NT2/D1 (cell line): ENCODE measurements around the gene ZBTB20.

Source experiments
- DNase-seq: peaks from one replicate; pipeline ENCODE4 v3.0.0-alpha.2; 2011; ENCODE audit warnings: low read depth, low spot score
- H3K27me3 ChIP-seq: 2 replicates; pipeline ENCODE4 v1.6.0; 2011; ENCODE audit warnings: mild to moderate bottlenecking; ENCODE audit not compliant: insufficient read length, insufficient read depth
- H3K36me3 ChIP-seq: 2 replicates; pipeline ENCODE4 v1.6.1; 2011; ENCODE audit warnings: mild to moderate bottlenecking, low read length, mixed read lengths; ENCODE audit not compliant: insufficient read depth, insufficient read length
- H3K4me1 ChIP-seq: 2 replicates; pipeline ENCODE4 v1.5.1; 2011; ENCODE audit not compliant: insufficient read depth, insufficient read length
- H3K4me3 ChIP-seq: 2 replicates; pipeline ENCODE4 v1.5.1; 2011; ENCODE audit warnings: low read depth; ENCODE audit not compliant: insufficient read length
- H3K9ac ChIP-seq: 2 replicates; pipeline ENCODE4 v1.6.0; 2011; ENCODE audit warnings: low read depth; ENCODE audit not compliant: insufficient read length
- H3K9me3 ChIP-seq: 2 replicates; pipeline ENCODE4 v1.5.1; 2011; ENCODE audit warnings: mild to moderate bottlenecking, low read length; ENCODE audit not compliant: insufficient read depth
- SUZ12 ChIP-seq: IDR thresholded peaks from 2 replicates; pipeline ENCODE4 v1.6.1; 2011; ENCODE audit not compliant: insufficient read length, insufficient read depth; ENCODE audit errors: extremely low read depth
- YY1 ChIP-seq: IDR thresholded peaks from 2 replicates; pipeline ENCODE4 v1.6.1; 2011; ENCODE audit not compliant: insufficient read length, insufficient read depth
- ZNF274 ChIP-seq: IDR thresholded peaks from 2 replicates; pipeline ENCODE4 v1.6.1; 2011; ENCODE audit warnings: mild to moderate bottlenecking, low read depth, low read length

ZBTB20 gene

GRCh38 chr3:114725966-114726365 is 421.1 kb downstream of the ZBTB20 start:
- no peaks in the 10 kb centered on the region for H3K36me3 ChIP-seq
- DNase-seq, result no peak
- TF ChIP-seq ZNF274, result no peak

GRCh38 chr3:114722530-114722929 is 424.6 kb downstream of the ZBTB20 start:
- no peak for DNase-seq

More at GRCh38 chr3:114725966-114726365, 421.1 kb downstream of the ZBTB20 start:
- H3K9ac ChIP-seq, result no peak overlapping the region
- H3K4me1 ChIP-seq, result no peaks in the 10 kb centered on the region
- H3K27me3 ChIP-seq, result no peaks in the 10 kb centered on the region
- H3K4me3 ChIP-seq, result no peak overlapping the region
- H3K9me3 ChIP-seq, result no peaks in the 10 kb centered on the region

GRCh38 chr3:114721864-114722263 is 425.2 kb downstream of the ZBTB20 start:
- H3K4me3 ChIP-seq, result no peak overlapping the region
- H3K36me3 ChIP-seq, result no peaks in the 10 kb centered on the region
- no peak overlapping the region for H3K9ac ChIP-seq
- DNase-seq, result no peak
- no peaks in the 10 kb centered on the region for H3K27me3 ChIP-seq
- no peaks in the 10 kb centered on the region for H3K4me1 ChIP-seq
- no peaks in the 10 kb centered on the region for H3K9me3 ChIP-seq
- TF ChIP-seq SUZ12, result no peak
- no peak for TF ChIP-seq ZNF274
- no peak for TF ChIP-seq YY1

More at GRCh38 chr3:114722530-114722929, 424.6 kb downstream of the ZBTB20 start:
- no peaks in the 10 kb centered on the region for H3K9me3 ChIP-seq
- H3K27me3 ChIP-seq, result no peaks in the 10 kb centered on the region
- H3K9ac ChIP-seq, result no peak overlapping the region
- H3K4me3 ChIP-seq, result no peak overlapping the region
- no peaks in the 10 kb centered on the region for H3K4me1 ChIP-seq
- no peaks in the 10 kb centered on the region for H3K36me3 ChIP-seq
- TF ChIP-seq SUZ12 (no peak), ZNF274 (no peak), YY1 (no peak)

- no peak for DNase-seq
- Histone ChIP-seq H3K36me3 (no peaks in the 10 kb centered on the region), H3K27me3 (no peaks in the 10 kb centered on the region), H3K4me1 (no peaks in the 10 kb centered on the region), H3K9ac (no peak overlapping the region), H3K4me3 (no peak overlapping the region), H3K9me3 (no peaks in the 10 kb centered on the region)
- TF ChIP-seq ZNF274, result no peak
- TF ChIP-seq YY1, result no peak
- TF ChIP-seq SUZ12, result no peak
These were observed 425.9 kb downstream of the ZBTB20 start for GRCh38 chr3:114721209-114721608.

- H3K9ac ChIP-seq, result no peak overlapping the region
- H3K4me1 ChIP-seq, result no peaks in the 10 kb centered on the region
- TF ChIP-seq YY1, result no peak
- TF ChIP-seq ZNF274, result no peak
- TF ChIP-seq SUZ12, result no peak
- H3K9me3 ChIP-seq, result no peaks in the 10 kb centered on the region
- H3K27me3 ChIP-seq, result no peaks in the 10 kb centered on the region
- DNase-seq, result no peak
- H3K36me3 ChIP-seq, result no peaks in the 10 kb centered on the region
- no peak overlapping the region for H3K4me3 ChIP-seq
These were observed 428.2 kb downstream of the ZBTB20 start for GRCh38 chr3:114718898-114719210.

- Histone ChIP-seq H3K27me3 (no peaks in the 10 kb centered on the region), H3K9ac (no peak overlapping the region), H3K4me3 (no peak overlapping the region), H3K36me3 (no peaks in the 10 kb centered on the region), H3K4me1 (no peaks in the 10 kb centered on the region), H3K9me3 (no peaks in the 10 kb centered on the region)
- DNase-seq, result no peak
- TF ChIP-seq SUZ12, result no peak
- TF ChIP-seq ZNF274, result no peak
- TF ChIP-seq YY1, result no peak
These were observed 428.8 kb downstream of the ZBTB20 start for GRCh38 chr3:114718071-114718897.

- Histone ChIP-seq H3K36me3 (no peaks in the 10 kb centered on the region), H3K9ac (no peak overlapping the region), H3K9me3 (no peaks in the 10 kb centered on the region), H3K4me3 (no peak overlapping the region), H3K4me1 (no peaks in the 10 kb centered on the region), H3K27me3 (no peaks in the 10 kb centered on the region)
- no peak for TF ChIP-seq SUZ12
- TF ChIP-seq ZNF274, result no peak
- no peak for TF ChIP-seq YY1
- DNase-seq, result no peak
These were observed 430.2 kb downstream of the ZBTB20 start for GRCh38 chr3:114716916-114717315.

GRCh38 chr3:114716126-114716525 is 431.0 kb downstream of the ZBTB20 start:
- H3K9me3 ChIP-seq, result no peaks in the 10 kb centered on the region

More at GRCh38 chr3:114716126-114716525, 431.0 kb downstream of the ZBTB20 start:
- no peak for DNase-seq
- Histone ChIP-seq H3K27me3 (no peaks in the 10 kb centered on the region), H3K4me3 (no peak overlapping the region), H3K36me3 (no peaks in the 10 kb centered on the region), H3K4me1 (no peaks in the 10 kb centered on the region), H3K9ac (no peak overlapping the region)
- TF ChIP-seq ZNF274 (no peak), SUZ12 (no peak), YY1 (no peak)
